Thoracic aorta (tissue), 2 donors: ENCODE results near the gene RBM47. TPM values are rescaled to one million over a fixed set of nuclear protein-coding genes. Genes with fewer than 3 reads are reported as not detected.
A peak's percentile ranks its signal among the peaks of the same experiment; 100 is the strongest.

Experiments
- ATAC-seq: fragments of 150-250 bp; one replicate; pipeline ENCODE4 v1.8.0; 2017; ENCODE audit warnings: low read depth; ENCODE audit not compliant: insufficient number of reproducible peaks, low FRiP score
- DNase-seq: peaks from one replicate; pipeline ENCODE4 v3.0.0-alpha.2; 2020; ENCODE audit warnings: low spot score
- H3K27ac ChIP-seq, 2 donors: fragments of 200-600 bp; sonication (generic); 1 replicate in 1 of 2; 2 replicates in 1 of 2; pipeline ENCODE4 v1.5.1; 2016; ENCODE audit warnings: mild to moderate bottlenecking in 2 of 2, moderate library complexity in 2 of 2
- H3K27me3 ChIP-seq: fragments of 200-600 bp; sonication (generic); replicated peaks from 2 replicates; pipeline ENCODE4 v1.6.0; 2016; ENCODE audit warnings: mild to moderate bottlenecking; ENCODE audit not compliant: insufficient read depth
- H3K36me3 ChIP-seq: fragments of 200-600 bp; sonication (generic); one replicate; pipeline ENCODE4 v1.5.1; 2016
- H3K4me1 ChIP-seq, 2 donors: fragments of 200-600 bp; sonication (generic); 1 replicate in 1 of 2; 2 replicates in 1 of 2; pipeline versions ENCODE4 v1.5.1 to v1.6.0; 2016; ENCODE audit warnings: low read depth in 2 of 2, mild to moderate bottlenecking in 1 of 2; ENCODE audit not compliant: control insufficient read depth in 1 of 2
- H3K4me3 ChIP-seq: fragments of 200-600 bp; sonication (generic); 2 replicates; pipeline ENCODE4 v1.5.1; 2016; ENCODE audit warnings: mild to moderate bottlenecking
- H3K9me3 ChIP-seq: fragments of 200-600 bp; sonication (generic); 2 replicates; pipeline ENCODE4 v1.5.1; 2016
- CTCF ChIP-seq: fragments of 200-600 bp; sonication (generic); IDR thresholded peaks from one replicate; pipeline ENCODE4 v1.5.1; 2019; ENCODE audit warnings: antibody characterized with exemption
- total RNA-seq, 2 donors: library from RNA; depleted of rRNA; stranded (reverse); fragments of >200 nt; gene quantifications; one replicate each; pipeline versions ENCODE4 v1.1.0 to v1.2.3, GENCODE V29; 2016

The RBM47 gene
- total RNA-seq, 2 donors from 2014 or later = 31.5 to 56.7 TPM

- Histone ChIP-seq H3K4me1 (no peaks in the 10 kb centered on the region), H3K27ac (no peak overlapping the region), H3K9me3 (no peaks in the 10 kb centered on the region), H3K4me3 (no peak overlapping the region), H3K27me3 (no peaks in the 10 kb centered on the region), H3K36me3 (no peaks in the 10 kb centered on the region)
- TF ChIP-seq CTCF = no peak
- ATAC-seq (no peak), DNase-seq (no peak)
These were observed 21.6 kb upstream of the RBM47 start for GRCh38 chr4:40651280-40651679.

GRCh38 chr4:40649321-40649720, 19.7 kb upstream of the RBM47 start:
- DNase-seq = no peak

GRCh38 chr4:40648742-40649281, 19.1 kb upstream of the RBM47 start:
- H3K4me3 ChIP-seq = no peak overlapping the region
- TF ChIP-seq CTCF = no peak
- H3K36me3 ChIP-seq = no peaks in the 10 kb centered on the region
- no peaks in the 10 kb centered on the region for H3K4me1 ChIP-seq
- peak; percentile 34 for ATAC-seq
- H3K27ac ChIP-seq = no peak overlapping the region
- DNase-seq = no peak
- H3K9me3 ChIP-seq = no peaks in the 10 kb centered on the region
- H3K27me3 ChIP-seq = no peaks in the 10 kb centered on the region

More at GRCh38 chr4:40649321-40649720, 19.7 kb upstream of the RBM47 start:
- Histone ChIP-seq H3K9me3 (no peaks in the 10 kb centered on the region), H3K27me3 (no peaks in the 10 kb centered on the region), H3K36me3 (no peaks in the 10 kb centered on the region), H3K4me3 (no peak overlapping the region), H3K4me1 (no peaks in the 10 kb centered on the region), H3K27ac (no peak overlapping the region)
- no peak for ATAC-seq
- no peak for TF ChIP-seq CTCF

DNA sequence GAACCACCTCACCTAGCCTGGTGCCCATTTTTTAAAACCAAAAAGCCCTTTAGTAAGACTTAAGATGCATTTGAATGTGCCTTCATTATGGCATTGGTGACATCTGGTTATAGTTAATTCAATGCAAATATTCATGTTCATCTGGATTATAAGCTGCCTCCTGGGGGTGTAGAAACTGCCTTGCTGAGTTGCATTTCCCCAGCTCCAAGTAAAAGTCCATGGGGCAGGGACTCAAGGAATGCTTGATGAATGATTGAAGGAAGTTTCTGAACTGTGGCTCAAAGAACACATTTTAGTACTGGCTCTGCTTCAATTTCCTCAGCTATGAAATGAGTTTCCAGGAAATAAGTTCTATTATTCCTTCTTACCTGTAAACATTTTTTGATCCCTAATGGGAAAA, 18.5 kb upstream of the RBM47 start:
- Histone ChIP-seq H3K36me3 (no peaks in the 10 kb centered on the region), H3K27ac (no peak overlapping the region), H3K27me3 (no peaks in the 10 kb centered on the region), H3K9me3 (no peaks in the 10 kb centered on the region), H3K4me3 (no peak overlapping the region), H3K4me1 (no peaks in the 10 kb centered on the region)
- ATAC-seq (no peak), DNase-seq (no peak)
- TF ChIP-seq CTCF = no peak

DNA sequence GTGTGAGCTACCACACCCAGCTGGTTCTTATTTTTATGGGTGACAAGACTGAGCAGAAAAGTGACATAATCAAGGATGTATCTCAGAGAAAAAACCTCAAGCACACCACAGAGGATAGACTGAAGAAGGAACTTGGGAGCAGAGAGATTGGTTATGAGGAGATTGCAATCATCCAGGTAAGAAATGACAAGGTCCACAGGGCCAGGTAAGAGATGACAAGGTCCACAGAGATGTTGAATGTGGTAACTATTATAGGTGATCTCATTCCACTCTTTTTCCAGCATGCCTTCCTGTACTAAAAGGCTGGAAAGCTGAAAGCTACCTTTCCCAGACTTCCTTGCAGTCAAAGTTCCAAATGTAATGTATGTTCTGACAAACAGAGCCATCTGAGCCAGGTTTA, 15.9 kb upstream of the RBM47 start:
- Histone ChIP-seq H3K4me1 (no peaks in the 10 kb centered on the region), H3K4me3 (no peak overlapping the region), H3K9me3 (no peaks in the 10 kb centered on the region), H3K27me3 (no peaks in the 10 kb centered on the region), H3K36me3 (no peaks in the 10 kb centered on the region), H3K27ac (no peak overlapping the region)
- no peak for ATAC-seq
- DNase-seq = no peak
- no peak for TF ChIP-seq CTCF
